ENCODE results near the gene ASAP3. TPM values are rescaled to one million over a fixed set of nuclear protein-coding genes. Genes with fewer than 3 reads are reported as not detected.
A peak's percentile ranks its signal among the peaks of the same experiment; 100 is the strongest.

ASAP3 gene
- total and polyA plus RNA-seq, 2 of the 13 experiments (the other 11 are each of a cell fraction or from before 2014, with no cell fraction given), result 32.6 to 37.0 TPM

DNA sequence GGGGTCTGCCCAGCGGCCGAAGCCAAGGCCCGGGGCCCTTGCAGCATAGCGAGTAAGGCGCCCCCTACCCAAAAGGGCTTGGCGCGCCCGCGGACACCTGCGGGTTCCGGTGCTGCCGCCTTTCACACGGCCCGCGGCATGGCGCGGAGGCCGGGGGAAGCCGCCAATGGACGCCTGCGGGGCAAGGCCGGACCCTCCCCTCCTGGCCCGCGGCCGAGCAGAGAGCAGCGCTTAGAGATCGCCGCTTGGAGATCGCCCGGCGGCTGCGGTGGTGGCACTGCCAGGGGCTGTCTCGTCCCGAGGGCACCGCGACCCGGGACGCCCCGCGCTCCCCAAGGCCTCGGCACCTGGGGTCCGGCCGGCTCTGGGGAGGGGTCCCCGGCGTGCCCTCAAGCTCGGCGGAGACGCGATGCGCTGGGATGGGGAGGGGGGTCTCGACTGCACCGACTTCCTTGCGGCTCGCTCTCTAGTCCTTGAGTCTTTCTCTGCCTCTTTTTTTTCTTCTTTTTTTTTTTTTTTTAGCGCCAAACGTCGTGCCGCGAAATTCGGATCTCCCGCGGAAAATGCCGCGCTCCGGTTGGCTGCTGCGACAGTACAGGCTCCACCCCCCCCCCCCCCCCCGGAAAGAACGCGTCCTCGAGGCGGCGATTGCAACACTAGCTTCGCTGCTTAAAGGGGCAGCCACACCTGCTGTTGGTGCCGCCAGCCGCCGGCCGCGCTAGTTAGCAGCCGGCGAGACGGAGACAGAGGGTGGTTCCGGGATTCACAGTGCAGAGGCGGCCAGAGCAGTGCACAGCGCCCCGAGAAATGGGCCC is 47.0 kb upstream of the ASAP3 start, which contains the start of gene E2F2 (continued):
- peak; percentile 21; the same call in 1 of the 2 replicates for TF ChIP-seq ZBTB7A (CRISPR knock-in tag; IDR thresholded peaks at IDR 0.05)
- TF ChIP-seq, protein P1, sequence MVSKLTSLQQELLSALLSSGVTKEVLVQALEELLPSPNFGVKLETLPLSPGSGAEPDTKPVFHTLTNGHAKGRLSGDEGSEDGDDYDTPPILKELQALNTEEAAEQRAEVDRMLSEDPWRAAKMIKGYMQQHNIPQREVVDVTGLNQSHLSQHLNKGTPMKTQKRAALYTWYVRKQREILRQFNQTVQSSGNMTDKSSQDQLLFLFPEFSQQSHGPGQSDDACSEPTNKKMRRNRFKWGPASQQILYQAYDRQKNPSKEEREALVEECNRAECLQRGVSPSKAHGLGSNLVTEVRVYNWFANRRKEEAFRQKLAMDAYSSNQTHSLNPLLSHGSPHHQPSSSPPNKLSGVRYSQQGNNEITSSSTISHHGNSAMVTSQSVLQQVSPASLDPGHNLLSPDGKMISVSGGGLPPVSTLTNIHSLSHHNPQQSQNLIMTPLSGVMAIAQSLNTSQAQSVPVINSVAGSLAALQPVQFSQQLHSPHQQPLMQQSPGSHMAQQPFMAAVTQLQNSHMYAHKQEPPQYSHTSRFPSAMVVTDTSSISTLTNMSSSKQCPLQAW (CRISPR knock-in tag; IDR thresholded peaks at IDR 0.05), result 0 out of 2 replicates have a peak, but pooled peaks have one; percentile 37
- no peak for TF ChIP-seq ZNF747 (CRISPR knock-in tag; IDR thresholded peaks at IDR 0.05; ENCODE audit: borderline replicate concordance)
- TF ChIP-seq, protein P2, sequence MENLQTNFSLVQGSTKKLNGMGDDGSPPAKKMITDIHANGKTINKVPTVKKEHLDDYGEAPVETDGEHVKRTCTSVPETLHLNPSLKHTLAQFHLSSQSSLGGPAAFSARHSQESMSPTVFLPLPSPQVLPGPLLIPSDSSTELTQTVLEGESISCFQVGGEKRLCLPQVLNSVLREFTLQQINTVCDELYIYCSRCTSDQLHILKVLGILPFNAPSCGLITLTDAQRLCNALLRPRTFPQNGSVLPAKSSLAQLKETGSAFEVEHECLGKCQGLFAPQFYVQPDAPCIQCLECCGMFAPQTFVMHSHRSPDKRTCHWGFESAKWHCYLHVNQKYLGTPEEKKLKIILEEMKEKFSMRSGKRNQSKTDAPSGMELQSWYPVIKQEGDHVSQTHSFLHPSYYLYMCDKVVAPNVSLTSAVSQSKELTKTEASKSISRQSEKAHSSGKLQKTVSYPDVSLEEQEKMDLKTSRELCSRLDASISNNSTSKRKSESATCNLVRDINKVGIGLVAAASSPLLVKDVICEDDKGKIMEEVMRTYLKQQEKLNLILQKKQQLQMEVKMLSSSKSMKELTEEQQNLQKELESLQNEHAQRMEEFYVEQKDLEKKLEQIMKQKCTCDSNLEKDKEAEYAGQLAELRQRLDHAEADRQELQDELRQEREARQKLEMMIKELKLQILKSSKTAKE (CRISPR knock-in tag; IDR thresholded peaks at IDR 0.05; ENCODE audit: borderline replicate concordance), result peak; percentile 35; the same call in 1 of the 2 replicates
- TF ChIP-seq JUNB (CRISPR knock-in tag; IDR thresholded peaks at IDR 0.05; ENCODE audit: borderline replicate concordance), result peak; percentile 80
- TF ChIP-seq, protein P3, sequence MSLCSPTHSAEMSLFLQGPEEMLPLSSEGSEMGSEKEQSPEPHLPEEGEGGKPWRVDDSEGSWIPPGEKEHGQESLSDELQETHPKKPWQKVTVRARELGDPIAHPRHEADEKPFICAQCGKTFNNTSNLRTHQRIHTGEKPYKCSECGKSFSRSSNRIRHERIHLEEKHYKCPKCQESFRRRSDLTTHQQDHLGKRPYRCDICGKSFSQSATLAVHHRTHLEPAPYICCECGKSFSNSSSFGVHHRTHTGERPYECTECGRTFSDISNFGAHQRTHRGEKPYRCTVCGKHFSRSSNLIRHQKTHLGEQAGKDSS (CRISPR knock-in tag; IDR thresholded peaks at IDR 0.05; ENCODE audit: borderline replicate concordance, low read depth), result no peak
- peak; percentile 65; the same call in 1 of the 2 replicates for TF ChIP-seq ZNF563 (CRISPR knock-in tag; IDR thresholded peaks at IDR 0.05)
- TF ChIP-seq BCL6 (CRISPR knock-in tag; IDR thresholded peaks at IDR 0.05), result peak; percentile 33; the same call in 1 of the 2 replicates
- no peak for TF ChIP-seq PAX8 (CRISPR knock-in tag; IDR thresholded peaks at IDR 0.05; ENCODE audit: borderline replicate concordance)
- peak; percentile 86 for TF ChIP-seq REL (CRISPR knock-in tag; conservative IDR thresholded peaks at IDR 0.05)
- TF ChIP-seq NFRKB (IDR thresholded peaks at IDR 0.05), result no peak
- TF ChIP-seq ZNF34 (CRISPR knock-in tag; IDR thresholded peaks at IDR 0.05; ENCODE audit: borderline replicate concordance), result peak; percentile 70; the same call in 1 of the 2 replicates
- TF ChIP-seq, protein P4, sequence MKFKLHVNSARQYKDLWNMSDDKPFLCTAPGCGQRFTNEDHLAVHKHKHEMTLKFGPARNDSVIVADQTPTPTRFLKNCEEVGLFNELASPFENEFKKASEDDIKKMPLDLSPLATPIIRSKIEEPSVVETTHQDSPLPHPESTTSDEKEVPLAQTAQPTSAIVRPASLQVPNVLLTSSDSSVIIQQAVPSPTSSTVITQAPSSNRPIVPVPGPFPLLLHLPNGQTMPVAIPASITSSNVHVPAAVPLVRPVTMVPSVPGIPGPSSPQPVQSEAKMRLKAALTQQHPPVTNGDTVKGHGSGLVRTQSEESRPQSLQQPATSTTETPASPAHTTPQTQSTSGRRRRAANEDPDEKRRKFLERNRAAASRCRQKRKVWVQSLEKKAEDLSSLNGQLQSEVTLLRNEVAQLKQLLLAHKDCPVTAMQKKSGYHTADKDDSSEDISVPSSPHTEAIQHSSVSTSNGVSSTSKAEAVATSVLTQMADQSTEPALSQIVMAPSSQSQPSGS (CRISPR knock-in tag; IDR thresholded peaks at IDR 0.05), result peak; percentile 27; the same call in 1 of the 2 replicates
- no peak for TF ChIP-seq FOXA1 (IDR thresholded peaks at IDR 0.05)
- no peak for TF ChIP-seq FOXA1 (CRISPR knock-in tag; IDR thresholded peaks at IDR 0.05)
- peak; percentile 64; the same call in 2 of the 3 replicates for TF ChIP-seq MXI1 (IDR thresholded peaks at IDR 0.05; ENCODE audit: borderline replicate concordance, low read depth, low read length)
- TF ChIP-seq ASH2L (IDR thresholded peaks at IDR 0.05; ENCODE audit: insufficient read length, low read depth, low read length), result peak; percentile 44
- TF ChIP-seq HDAC1 (CRISPR knock-in tag; IDR thresholded peaks at IDR 0.05), result peak; percentile 90
- peak; percentile 87 for TF ChIP-seq ZNF446 (CRISPR knock-in tag; IDR thresholded peaks at IDR 0.05)
- TF ChIP-seq PHF8 (CRISPR knock-in tag; IDR thresholded peaks at IDR 0.05), result peak; percentile 51
- 0 out of 2 replicates have a peak, but pooled peaks have one; percentile 84 for TF ChIP-seq ZFP82 (CRISPR knock-in tag; IDR thresholded peaks at IDR 0.05; ENCODE audit: borderline replicate concordance)
- TF ChIP-seq, protein P5, sequence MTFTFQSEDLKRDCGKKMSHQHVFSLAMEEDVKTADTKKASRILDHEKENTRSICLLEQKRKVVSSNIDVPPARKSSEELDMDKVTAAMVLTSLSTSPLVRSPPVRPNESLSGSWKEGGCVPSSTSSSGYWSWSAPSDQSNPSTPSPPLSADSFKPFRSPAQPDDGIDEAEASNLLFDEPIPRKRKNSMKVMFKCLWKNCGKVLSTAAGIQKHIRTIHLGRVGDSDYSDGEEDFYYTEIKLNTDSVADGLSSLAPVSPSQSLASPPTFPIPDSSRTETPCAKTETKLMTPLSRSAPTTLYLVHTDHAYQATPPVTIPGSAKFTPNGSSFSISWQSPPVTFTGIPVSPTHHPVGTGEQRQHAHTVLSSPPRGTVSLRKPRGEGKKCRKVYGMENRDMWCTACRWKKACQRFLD (CRISPR knock-in tag; IDR thresholded peaks at IDR 0.05; ENCODE audit: borderline replicate concordance), result no peak

All from HepG2 (cell line).